IMR-90 (cell line): ENCODE data around the gene ASB7. TPM values are rescaled to one million over a fixed set of nuclear protein-coding genes. Genes with fewer than 3 reads are reported as not detected.

Experiments
- ATAC-seq: fragments of 200-7000 bp; cut with Tn5 transposase; 2 replicates; pipeline ENCODE4 v1.9.1; 2020; ENCODE audit warnings: low read depth, mild to moderate bottlenecking, moderate library complexity
- BruUV-seq: library from RNA; stranded (reverse); fragments of 400-500 nt; replicated peaks from 2 replicates; lab custom pipeline; 2021; lab: Mats Ljungman, UMichigan
- CTCF ChIA-PET: fragments of 300-600 bp; formaldehyde crosslinking; extraction: SDS; loops from one replicate; lab custom pipeline; 2021; ENCODE audit warnings: antibody characterized with exemption; lab: Yijun Ruan, JAX
- POLR2A ChIA-PET: fragments of 300-600 bp; sonication (Branson Sonifier 250); formaldehyde crosslinking; loops from one replicate; lab custom pipeline; 2022; ENCODE audit warnings: antibody characterized with exemption; ENCODE audit not compliant: unreplicated experiment; lab: Charles Lee
- DNase-seq: peaks from one replicate; pipeline ENCODE4 v3.0.0; 2013
- H2AFZ ChIP-seq: replicated peaks from 2 replicates; pipeline ENCODE3; 2013; ENCODE audit warnings: low read length, mild to moderate bottlenecking; ENCODE audit not compliant: poor library complexity
- H2AK5ac ChIP-seq: 2 replicates; pipeline ENCODE4 v1.6.1; 2013; ENCODE audit warnings: low read depth, low read length, inconsistent platforms
- H2AK9ac ChIP-seq: replicated peaks from 2 replicates; pipeline ENCODE3; 2013; ENCODE audit warnings: mild to moderate bottlenecking, low read depth, low read length, moderate library complexity; ENCODE audit not compliant: poor library complexity
- H2BK120ac ChIP-seq: 2 replicates; pipeline ENCODE4 v1.6.1; 2013; ENCODE audit warnings: low read depth, low read length, inconsistent platforms
- H2BK15ac ChIP-seq: 3 replicates; pipeline ENCODE4 v1.6.1; 2013; ENCODE audit warnings: low read depth, low read length, inconsistent platforms
- H2BK20ac ChIP-seq: 2 replicates; pipeline ENCODE4 v1.6.1; 2013; ENCODE audit warnings: low read depth, mild to moderate bottlenecking, inconsistent platforms, low read length, moderate library complexity
- H2BK5ac ChIP-seq: 2 replicates; pipeline ENCODE4 v1.6.1; 2013; ENCODE audit warnings: mild to moderate bottlenecking, low read depth, low read length, inconsistent platforms; ENCODE audit not compliant: poor library complexity, severe bottlenecking
- H3K14ac ChIP-seq: replicated peaks from 2 replicates; pipeline ENCODE4 v1.6.1; 2013; ENCODE audit warnings: low read depth, low read length, inconsistent platforms
- H3K18ac ChIP-seq: 2 replicates; pipeline ENCODE4 v1.6.1; 2013; ENCODE audit warnings: low read depth, low read length, control low read depth
- H3K23ac ChIP-seq: 2 replicates; pipeline ENCODE4 v1.6.1; 2013; ENCODE audit warnings: low read depth, low read length, inconsistent platforms
- H3K27ac ChIP-seq: 2 replicates; pipeline ENCODE4 v1.5.1; 2013; ENCODE audit warnings: mild to moderate bottlenecking, control low read depth, low read length; ENCODE audit not compliant: insufficient read depth
- H3K27me3 ChIP-seq: 2 replicates; pipeline ENCODE4 v1.6.1; 2013; ENCODE audit warnings: low read length; ENCODE audit not compliant: control insufficient read depth, insufficient read depth
- H3K36me3 ChIP-seq: 2 replicates; pipeline ENCODE4 v1.6.1; 2013; ENCODE audit warnings: low read length, mixed read lengths; ENCODE audit not compliant: control insufficient read depth, insufficient read depth
- H3K4ac ChIP-seq: 2 replicates; pipeline ENCODE4 v1.6.1; 2013; ENCODE audit warnings: low read depth, low read length, inconsistent platforms
- H3K4me1 ChIP-seq: 2 replicates; pipeline ENCODE4 v1.6.1; 2013; ENCODE audit warnings: low read length, mixed read lengths; ENCODE audit not compliant: control insufficient read depth, insufficient read depth
- H3K4me2 ChIP-seq: 2 replicates; pipeline ENCODE4 v1.6.1; 2013; ENCODE audit warnings: low read depth, mild to moderate bottlenecking, control low read depth, low read length, moderate library complexity
- H3K4me3 ChIP-seq: 2 replicates; pipeline ENCODE4 v1.5.1; 2013; ENCODE audit warnings: low read depth, mild to moderate bottlenecking, control low read depth, low read length, moderate library complexity; ENCODE audit not compliant: insufficient read depth
- H3K56ac ChIP-seq: 2 replicates; pipeline ENCODE4 v1.6.1; 2013; ENCODE audit warnings: low read length, inconsistent platforms; ENCODE audit not compliant: insufficient read depth; ENCODE audit errors: extremely low read depth
- H3K79me1 ChIP-seq, 2 experiments: 2 replicates each; pipeline ENCODE4 v1.6.1; 2013; ENCODE audit warnings: low read length in 2 of 2, inconsistent platforms in 1 of 2, low read depth in 1 of 2
- H3K9ac ChIP-seq: 2 replicates; pipeline ENCODE4 v1.6.1; 2013; ENCODE audit warnings: low read depth, low read length, control low read depth
- H3K9me1 ChIP-seq: 2 replicates; pipeline ENCODE4 v1.6.1; 2013; ENCODE audit warnings: low read length, inconsistent platforms; ENCODE audit not compliant: insufficient read depth
- H3K9me3 ChIP-seq: 2 replicates; pipeline ENCODE4 v1.6.1; 2013; ENCODE audit warnings: low read length; ENCODE audit not compliant: control insufficient read depth, insufficient read depth
- H4K20me1 ChIP-seq: 2 replicates; pipeline ENCODE4 v1.6.1; 2013; ENCODE audit warnings: low read length, inconsistent platforms; ENCODE audit not compliant: insufficient read depth
- H4K5ac ChIP-seq: 2 replicates; pipeline ENCODE4 v1.6.1; 2013; ENCODE audit warnings: mild to moderate bottlenecking, low read depth, low read length, control low read depth
- H4K8ac ChIP-seq, 2 experiments: 2 replicates each; pipeline ENCODE4 v1.6.1; 2013; ENCODE audit warnings: low read depth in 2 of 2, low read length in 2 of 2, control low read depth in 1 of 2, inconsistent platforms in 1 of 2
- H4K91ac ChIP-seq: 2 replicates; pipeline ENCODE4 v1.6.1; 2013; ENCODE audit warnings: low read depth, low read length, inconsistent platforms; ENCODE audit not compliant: insufficient read depth
- CHD1 ChIP-seq: IDR thresholded peaks from 2 replicates; pipeline ENCODE4 v1.6.1; 2012; ENCODE audit warnings: low read depth, low read length, improper control_type of control experiment
- FOS ChIP-seq: fragments of 150-350 bp; IDR thresholded peaks from 2 replicates; pipeline ENCODE4 v1.6.1; 2016; ENCODE audit warnings: low read depth, low read length
- MAFK ChIP-seq: IDR thresholded peaks from 2 replicates; pipeline ENCODE4 v1.6.1; 2012; ENCODE audit warnings: low read depth, low read length, improper control_type of control experiment
- POLR2A ChIP-seq: IDR thresholded peaks from 2 replicates; pipeline ENCODE4 v1.6.1; 2012; ENCODE audit warnings: mild to moderate bottlenecking, low read depth, low read length
- RAD21 ChIP-seq: IDR thresholded peaks from 2 replicates; pipeline ENCODE4 v1.6.1; 2012; ENCODE audit warnings: low read length, improper control_type of control experiment
- RCOR1 ChIP-seq: IDR thresholded peaks from 2 replicates; pipeline ENCODE4 v1.6.1; 2012; ENCODE audit warnings: mild to moderate bottlenecking, low read length, improper control_type of control experiment; ENCODE audit not compliant: insufficient replicate concordance
- RFX5 ChIP-seq: IDR thresholded peaks from 2 replicates; pipeline ENCODE4 v1.8.0; 2012; ENCODE audit warnings: low read depth, mild to moderate bottlenecking, low read length, moderate library complexity
- SMC3 ChIP-seq: fragments of 150-350 bp; IDR thresholded peaks from 2 replicates; pipeline ENCODE4 v1.6.1; 2016; ENCODE audit warnings: low read depth, mild to moderate bottlenecking, antibody characterized with exemption, low read length, moderate library complexity
- WGBS, 2 experiments: methylation state at CpG; one replicate each; pipeline versions ENCODE4 v1.1.5 to v1.1.7; 2013; ENCODE audit warnings: missing lambda C conversion rate in 2 of 2; ENCODE audit not compliant: insufficient read length in 1 of 2; ENCODE audit errors: extremely low coverage in 2 of 2; 5-methylcytosine and 5-hydroxymethylcytosine counted together
- dilution Hi-C: fragments of 300-500 bp; cut with HindIII; formaldehyde crosslinking; loops from one replicate; pipeline ENCODE4 v1.14.3; 2018; ENCODE audit warnings: low sequenced_read_pairs; ENCODE audit not compliant: unreplicated experiment
- in situ Hi-C: fragments of 300-500 bp; cut with MboI; formaldehyde crosslinking; loops from 3 replicates; pipeline ENCODE4 v1.14.3; 2019; ENCODE audit warnings: low sequenced_read_pairs, inconsistent platforms, mixed read lengths
- intact Hi-C: fragments of 100-400 bp; cut with micrococcal nuclease; formaldehyde crosslinking; loops from 2 replicates; pipeline ENCODE4 v1.10.0; 2022
- polyA plus RNA-seq, 3 experiments: library from polyadenylated mRNA; depleted of rRNA; stranded (reverse); fragments of >200 nt; gene quantifications; 2 replicates each; pipeline ENCODE4 v1.2.3, GENCODE V29; 2012; ENCODE audit warnings: low replicate concordance in 1 of 3
- total RNA-seq: library from RNA; depleted of rRNA; stranded (reverse); fragments of >200 nt; gene quantifications from 2 replicates; pipeline ENCODE4 v1.2.3, GENCODE V29; 2012
- TF ChIP-seq, protein P1 (sequence below): conservative IDR thresholded peaks from 2 replicates; pipeline ENCODE4 v1.5.1; 2012; ENCODE audit warnings: mild to moderate bottlenecking, low read depth, low read length, improper control_type of control experiment

ASB7 gene
- total and polyA plus RNA-seq, 2 of the 4 experiments (the other 2 are of a cell fraction): 7.7 to 16.7 TPM

DNA sequence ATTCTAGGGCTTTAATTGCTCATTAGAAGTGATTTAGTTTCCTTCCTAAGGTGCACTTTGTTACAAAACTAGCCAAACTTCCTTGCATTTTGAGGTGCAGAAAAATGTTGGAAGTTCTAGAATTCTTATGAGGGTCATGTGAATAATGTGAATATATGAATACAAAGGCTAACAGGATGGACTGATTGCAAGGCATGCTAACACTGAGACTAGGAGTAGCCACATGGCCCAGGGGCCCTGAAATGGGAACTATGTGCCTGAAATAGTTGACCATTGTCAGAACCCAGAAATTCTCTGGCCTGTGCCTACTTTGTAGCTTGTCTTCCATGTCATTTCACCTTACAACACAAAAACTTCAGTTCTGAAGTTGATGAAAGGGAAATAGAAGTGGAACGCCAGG lies 10.8 kb downstream of the ASB7 start (continued):
- no peak for TF ChIP-seq RCOR1

DNA sequence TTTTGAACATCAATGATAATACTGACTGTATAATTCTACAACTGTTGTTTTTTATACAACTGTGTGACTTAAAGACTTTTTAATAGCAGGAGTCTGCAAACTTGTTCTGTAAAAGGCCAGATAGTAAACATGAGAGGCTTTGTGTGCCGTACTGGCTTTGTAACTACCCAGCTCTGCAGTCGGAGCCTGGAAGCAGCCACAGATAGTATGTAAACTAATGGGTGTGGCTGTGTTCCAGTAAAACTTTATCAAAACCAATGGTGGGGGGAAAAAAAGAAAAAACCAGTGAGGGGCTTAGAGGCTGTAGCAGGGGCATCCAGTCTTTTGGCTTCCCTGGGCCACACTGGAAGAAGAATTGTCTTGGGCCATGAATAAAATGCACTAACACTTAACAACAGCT lies 11.9 kb downstream of the ASB7 start:
- no peak overlapping the region for H3K56ac ChIP-seq
- no peak overlapping the region for H2BK15ac ChIP-seq
- dilution Hi-C loops (no loop called here), intact Hi-C loops (no loop called here), in situ Hi-C loops (no loop called here)
- ATAC-seq (no peak), DNase-seq (no peak)
- H3K18ac ChIP-seq: no peak overlapping the region
- CTCF ChIA-PET: no interaction called here
- H3K9me1 ChIP-seq: peaks cover 5% of the 10 kb centered on the region
- H2BK5ac ChIP-seq: no peak overlapping the region
- no peaks in the 10 kb centered on the region for H3K27me3 ChIP-seq
- no peak overlapping the region for H2AFZ ChIP-seq
- no peak overlapping the region for H2AK9ac ChIP-seq
- H4K8ac ChIP-seq: no peak overlapping the region
- no peak overlapping the region for H3K27ac ChIP-seq
- TF ChIP-seq SMC3 (no peak), CHD1 (no peak), RFX5 (no peak), POLR2A (no peak), RAD21 (no peak), MAFK (no peak), FOS (no peak)
- TF ChIP-seq, protein P1, sequence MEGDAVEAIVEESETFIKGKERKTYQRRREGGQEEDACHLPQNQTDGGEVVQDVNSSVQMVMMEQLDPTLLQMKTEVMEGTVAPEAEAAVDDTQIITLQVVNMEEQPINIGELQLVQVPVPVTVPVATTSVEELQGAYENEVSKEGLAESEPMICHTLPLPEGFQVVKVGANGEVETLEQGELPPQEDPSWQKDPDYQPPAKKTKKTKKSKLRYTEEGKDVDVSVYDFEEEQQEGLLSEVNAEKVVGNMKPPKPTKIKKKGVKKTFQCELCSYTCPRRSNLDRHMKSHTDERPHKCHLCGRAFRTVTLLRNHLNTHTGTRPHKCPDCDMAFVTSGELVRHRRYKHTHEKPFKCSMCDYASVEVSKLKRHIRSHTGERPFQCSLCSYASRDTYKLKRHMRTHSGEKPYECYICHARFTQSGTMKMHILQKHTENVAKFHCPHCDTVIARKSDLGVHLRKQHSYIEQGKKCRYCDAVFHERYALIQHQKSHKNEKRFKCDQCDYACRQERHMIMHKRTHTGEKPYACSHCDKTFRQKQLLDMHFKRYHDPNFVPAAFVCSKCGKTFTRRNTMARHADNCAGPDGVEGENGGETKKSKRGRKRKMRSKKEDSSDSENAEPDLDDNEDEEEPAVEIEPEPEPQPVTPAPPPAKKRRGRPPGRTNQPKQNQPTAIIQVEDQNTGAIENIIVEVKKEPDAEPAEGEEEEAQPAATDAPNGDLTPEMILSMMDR: no peak
- H2BK120ac ChIP-seq: no peak overlapping the region
- no peak overlapping the region for H3K9ac ChIP-seq
- no peak overlapping the region for H2AK5ac ChIP-seq
- peaks cover 20% of the 10 kb centered on the region for H3K36me3 ChIP-seq
- H4K91ac ChIP-seq: no peak overlapping the region
- H3K4me2 ChIP-seq: no peak overlapping the region
- no peaks in the 10 kb centered on the region for H3K9me3 ChIP-seq
- no peak overlapping the region for H3K14ac ChIP-seq
- H3K4me1 ChIP-seq: no peaks in the 10 kb centered on the region
- H3K4ac ChIP-seq: no peak overlapping the region
- no peak overlapping the region for H2BK20ac ChIP-seq
- no peak overlapping the region for H4K5ac ChIP-seq
- H3K4me3 ChIP-seq: no peak overlapping the region
- WGBS, 2 experiments: no CpG with 5 or more reads among the region's 2 CpGs
- BruUV-seq: no TSS peak
- H3K23ac ChIP-seq: no peak overlapping the region
- peaks cover 10% of the 10 kb centered on the region in 2 experiments for H3K79me1 ChIP-seq
- H4K20me1 ChIP-seq: peaks cover 8% of the 10 kb centered on the region
- POLR2A ChIA-PET: interaction anchor here (0.6 kb wide), 1 partner anchor 267 kb away, joined by 5 read pairs; no protein-coding TSS in a partner anchor
